Fibroblast of villous mesenchyme (primary cell): Measurements from ENCODE around the gene FAAP100. TPM values are rescaled to one million over a fixed set of nuclear protein-coding genes. Genes with fewer than 3 reads are reported as not detected.

Experiments
- DNase-seq: peaks from one replicate; pipeline ENCODE4 v3.0.0-alpha.2; 2010; ENCODE audit warnings: low read depth
- H3K4me3 ChIP-seq: 2 replicates; pipeline ENCODE4 v1.5.1; 2011; ENCODE audit warnings: low read depth, mild to moderate bottlenecking, low read length
- total RNA-seq: library from RNA; depleted of rRNA; stranded (reverse); fragments of >200 nt; gene quantifications from 2 replicates; pipeline ENCODE4 v1.2.3, GENCODE V29; 2012
- TF ChIP-seq, protein P1 (sequence below): IDR thresholded peaks from 2 replicates; pipeline ENCODE4 v1.5.1; 2012; ENCODE audit warnings: low read depth, mild to moderate bottlenecking, low read length; ENCODE audit not compliant: insufficient read depth

FAAP100 gene
- total RNA-seq, 1 donor, result 27.6 TPM

- H3K4me3 ChIP-seq, result no peak overlapping the region
- DNase-seq, result no peak
- TF ChIP-seq, protein P1, sequence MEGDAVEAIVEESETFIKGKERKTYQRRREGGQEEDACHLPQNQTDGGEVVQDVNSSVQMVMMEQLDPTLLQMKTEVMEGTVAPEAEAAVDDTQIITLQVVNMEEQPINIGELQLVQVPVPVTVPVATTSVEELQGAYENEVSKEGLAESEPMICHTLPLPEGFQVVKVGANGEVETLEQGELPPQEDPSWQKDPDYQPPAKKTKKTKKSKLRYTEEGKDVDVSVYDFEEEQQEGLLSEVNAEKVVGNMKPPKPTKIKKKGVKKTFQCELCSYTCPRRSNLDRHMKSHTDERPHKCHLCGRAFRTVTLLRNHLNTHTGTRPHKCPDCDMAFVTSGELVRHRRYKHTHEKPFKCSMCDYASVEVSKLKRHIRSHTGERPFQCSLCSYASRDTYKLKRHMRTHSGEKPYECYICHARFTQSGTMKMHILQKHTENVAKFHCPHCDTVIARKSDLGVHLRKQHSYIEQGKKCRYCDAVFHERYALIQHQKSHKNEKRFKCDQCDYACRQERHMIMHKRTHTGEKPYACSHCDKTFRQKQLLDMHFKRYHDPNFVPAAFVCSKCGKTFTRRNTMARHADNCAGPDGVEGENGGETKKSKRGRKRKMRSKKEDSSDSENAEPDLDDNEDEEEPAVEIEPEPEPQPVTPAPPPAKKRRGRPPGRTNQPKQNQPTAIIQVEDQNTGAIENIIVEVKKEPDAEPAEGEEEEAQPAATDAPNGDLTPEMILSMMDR, result no peak
These were observed 28.3 kb upstream of the FAAP100 start for GRCh38 chr17:81580481-81580880.

DNA sequence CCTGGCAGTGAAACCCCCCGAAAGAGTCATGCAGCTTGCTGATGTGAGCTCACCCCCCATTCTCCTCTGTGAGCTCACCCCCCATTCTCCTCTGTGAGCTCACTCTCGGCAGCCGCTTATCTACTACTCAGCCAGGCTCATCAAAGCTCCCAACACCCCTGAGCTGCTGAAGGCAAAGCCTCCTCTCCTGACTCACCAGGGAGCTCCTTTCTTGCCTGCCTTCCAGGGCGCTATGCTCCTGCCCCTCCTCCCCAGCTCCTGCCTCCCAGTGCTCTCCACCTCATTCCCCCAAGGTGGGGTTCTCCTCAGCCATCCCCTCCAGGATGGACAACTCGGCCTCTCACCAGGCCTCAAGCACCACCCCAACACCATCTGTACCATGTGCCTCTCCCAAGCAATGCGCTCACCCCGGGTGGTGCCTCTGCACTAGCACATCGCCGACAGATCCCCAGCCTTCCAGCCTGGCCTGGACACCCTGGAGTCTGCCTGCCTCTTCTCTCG is 27.7 kb upstream of the FAAP100 start:
- peak; percentile 69 for DNase-seq

DNA sequence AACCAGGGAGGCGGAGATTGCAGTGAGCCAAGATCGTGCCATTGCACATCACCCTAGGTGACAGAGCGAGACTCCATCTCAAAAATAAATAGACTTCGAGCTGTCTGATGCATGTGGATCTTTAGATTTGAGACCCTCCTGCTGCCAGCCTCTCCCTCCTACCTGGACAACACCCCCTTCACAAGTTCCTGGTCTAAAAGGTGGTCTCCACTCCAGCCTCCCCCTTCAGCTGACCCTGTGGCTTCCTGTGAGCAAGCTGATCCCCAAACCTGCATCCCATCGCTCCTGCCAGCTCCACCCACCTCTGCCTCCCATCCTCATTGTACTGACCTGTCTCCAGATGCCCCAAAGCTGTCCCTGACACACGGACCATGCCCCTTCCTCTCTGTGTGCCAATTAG is 27.1 kb upstream of the FAAP100 start:
- no peak overlapping the region for H3K4me3 ChIP-seq
- TF ChIP-seq, protein P1, result no peak
- DNase-seq, result no peak

More for the DNA sequence above, 27.7 kb upstream of the FAAP100 start:
- H3K4me3 ChIP-seq, result no peak overlapping the region
- TF ChIP-seq, protein P1, result no peak

DNA sequence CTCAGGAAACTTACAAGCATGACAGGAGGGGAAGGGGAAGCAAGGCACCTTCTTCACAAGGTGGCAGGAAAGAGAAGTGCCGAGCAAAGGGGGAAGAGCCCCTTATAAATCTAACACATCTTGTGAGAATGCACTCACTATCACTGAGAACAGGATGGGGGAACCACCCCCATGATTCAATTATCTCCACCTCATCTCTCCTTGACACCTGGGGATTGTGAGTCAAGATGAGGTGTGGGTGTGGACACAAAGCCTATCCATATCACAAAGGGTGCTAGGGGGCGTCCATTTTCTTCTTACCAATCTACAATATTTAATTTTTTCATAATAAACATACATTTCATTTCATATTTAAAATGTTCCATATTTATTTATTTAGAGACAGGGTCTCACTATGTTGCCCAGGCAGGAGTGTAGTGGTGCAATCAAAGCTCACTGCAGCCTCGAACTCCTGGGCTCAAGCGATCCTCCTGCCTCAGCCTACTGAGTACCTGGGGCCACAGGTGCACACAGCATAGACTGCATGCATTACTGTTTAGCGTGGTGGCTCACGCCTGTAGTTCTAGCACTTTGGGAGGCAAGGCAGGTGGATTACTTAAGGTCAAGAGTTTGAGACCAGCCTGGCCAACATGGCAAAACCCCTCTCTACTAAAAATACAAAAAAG is 26.5 kb upstream of the FAAP100 start:
- DNase-seq, result no peak
- TF ChIP-seq, protein P1, result no peak
- H3K4me3 ChIP-seq, result no peak overlapping the region

- H3K4me3 ChIP-seq, result no peak overlapping the region
- no peak for DNase-seq
- TF ChIP-seq, protein P1, result no peak
These were observed 25.9 kb upstream of the FAAP100 start for GRCh38 chr17:81578038-81578441.

DNA sequence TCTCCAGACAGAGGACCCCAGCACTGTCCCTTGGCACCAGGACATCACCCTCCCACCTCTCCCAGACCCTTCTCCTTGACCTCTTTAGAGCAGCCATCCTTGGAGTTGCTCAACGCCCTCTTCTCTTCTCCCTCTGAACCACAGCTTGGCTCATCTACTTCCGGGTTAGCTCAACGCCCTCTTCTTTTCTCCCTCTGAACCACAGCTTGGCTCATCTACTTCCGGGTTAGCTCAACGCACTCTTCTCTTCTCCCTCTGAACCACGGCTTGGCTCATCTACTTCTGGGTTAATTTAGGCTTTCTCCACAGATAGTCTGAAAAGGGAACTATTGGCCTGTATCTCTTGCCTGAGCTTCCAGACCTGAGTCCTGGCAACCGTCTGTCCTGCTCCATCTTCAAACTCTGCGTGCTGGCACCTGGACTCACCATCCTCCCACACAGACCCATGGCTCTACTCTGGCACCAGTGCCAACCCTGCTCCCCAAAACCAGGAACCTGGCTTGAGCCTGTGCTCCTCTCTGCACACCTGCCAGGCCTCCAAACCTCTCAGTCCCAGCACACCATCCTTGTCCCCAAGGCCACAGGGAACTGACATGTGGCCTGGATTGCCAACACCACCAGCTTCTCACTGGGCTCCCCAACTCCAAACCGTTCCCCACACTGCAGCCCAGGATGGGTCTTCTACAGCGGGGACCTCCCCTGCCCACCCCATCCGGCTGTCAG is 25.3 kb upstream of the FAAP100 start:
- no peak for DNase-seq
- no peak overlapping the region for H3K4me3 ChIP-seq
- TF ChIP-seq, protein P1, result no peak
